HG03520 (cell line): ENCODE measurements around the gene CCDC124.
"Not testable (repeated sequence)": the region's sequence is repeated elsewhere in the genome, so short reads cannot be mapped to it uniquely, and the experiment has no call there.

Source experiments
- ATAC-seq: cut with Tn5 transposase; IDR thresholded peaks from one replicate; pipeline ENCODE4 v1.9.1; 2021; ENCODE audit warnings: mild to moderate bottlenecking, moderate library complexity; ENCODE audit not compliant: unreplicated experiment

CCDC124 gene

GRCh38 chr19:17977488-17977887, 44.7 kb downstream of the CCDC124 start:
- no peak for ATAC-seq

GRCh38 chr19:17981611-17982010, 48.8 kb downstream of the CCDC124 start:
- no peak for ATAC-seq

GRCh38 chr19:17982430-17982829, 49.6 kb downstream of the CCDC124 start:
- ATAC-seq = no peak

GRCh38 chr19:17985037-17985818, 52.4 kb downstream of the CCDC124 start:
- no peak for ATAC-seq

- not testable (repeated sequence) for ATAC-seq
Observed at GRCh38 chr19:17986569-17986968, 53.8 kb downstream of the CCDC124 start.

- no peak for ATAC-seq
Observed at GRCh38 chr19:17988161-17988560, 55.3 kb downstream of the CCDC124 start.

- ATAC-seq = no peak
Observed at GRCh38 chr19:17989425-17990094, 56.7 kb downstream of the CCDC124 start.

GRCh38 chr19:17993076-17993813, 60.4 kb downstream of the CCDC124 start:
- no peak for ATAC-seq
